GM18511 (cell line): ENCODE measurements around the gene TSLP.
A peak's percentile ranks its signal among the peaks of the same experiment; 100 is the strongest.

Experiments used
- ATAC-seq: cut with Tn5 transposase; IDR thresholded peaks from one replicate; pipeline ENCODE4 v1.9.1; 2021; ENCODE audit warnings: mild to moderate bottlenecking, moderate library complexity; ENCODE audit not compliant: unreplicated experiment

The TSLP gene

GRCh38 chr5:111071413-111071812 lies at the start of gene TSLP:
TSS of gene TSLP (plus strand) at chr5:111071713. CDS start at chr5:111071891, 178 bp downstream.
- no peak for ATAC-seq

GRCh38 chr5:111022301-111022700 lies 49.2 kb upstream of the TSLP start:
- ATAC-seq, result no peak

GRCh38 chr5:111028865-111029264 lies 42.6 kb upstream of the TSLP start:
- no peak for ATAC-seq

- no peak for ATAC-seq
These were observed 27.6 kb upstream of the TSLP start for GRCh38 chr5:111043712-111044506.

- ATAC-seq, result no peak
These were observed 13.4 kb upstream of the TSLP start for GRCh38 chr5:111058064-111058463.

- ATAC-seq, result no peak
These were observed 11.3 kb upstream of the TSLP start for GRCh38 chr5:111060169-111060568.

- ATAC-seq, result no peak
These were observed 9.9 kb upstream of the TSLP start for GRCh38 chr5:111061618-111062017.

- ATAC-seq, result peak; percentile 71
These were observed 7.7 kb upstream of the TSLP start for GRCh38 chr5:111063709-111064322.

- no peak for ATAC-seq
These were observed 5.1 kb upstream of the TSLP start for GRCh38 chr5:111066261-111066938.

GRCh38 chr5:111068213-111068612 lies 3.3 kb upstream of the TSLP start:
- no peak for ATAC-seq

GRCh38 chr5:111069839-111070238 lies 1.7 kb upstream of the TSLP start:
- no peak for ATAC-seq

- peak; percentile 43 for ATAC-seq
These were observed 1.0 kb upstream of the TSLP start for GRCh38 chr5:111070272-111071134.

GRCh38 chr5:111072949-111073682 lies 1.6 kb downstream of the TSLP start:
- peak; percentile 84 for ATAC-seq

- no peak for ATAC-seq
These were observed 2.7 kb downstream of the TSLP start for GRCh38 chr5:111074244-111074643.

- no peak for ATAC-seq
These were observed 4.0 kb downstream of the TSLP start for GRCh38 chr5:111075520-111075919.

- no peak for ATAC-seq
These were observed 4.6 kb downstream of the TSLP start for GRCh38 chr5:111076091-111076490.

- ATAC-seq, result no peak
These were observed 6.2 kb downstream of the TSLP start for GRCh38 chr5:111077678-111078077.

GRCh38 chr5:111079846-111080245 lies 8.3 kb downstream of the TSLP start:
- no peak for ATAC-seq

- no peak for ATAC-seq
These were observed 11.8 kb downstream of the TSLP start for GRCh38 chr5:111083323-111083722.
